Measurements from ENCODE around the gene FGGY.
"Not testable (repeated sequence)": the region's sequence is repeated elsewhere in the genome, so short reads cannot be mapped to it uniquely, and the experiment has no call there.

Gene FGGY

GRCh38 chr1:59570524-59570923 is 273.6 kb downstream of the FGGY start:
- no peak for TF ChIP-seq CTCF (IDR thresholded peaks at IDR 0.05; ENCODE audit: low read depth, low read length)
- DNase-seq (ENCODE audit: low read depth, low spot score), result peak; percentile 48
- H3K4me3 ChIP-seq (ENCODE audit: low read depth, low read length), result no peak overlapping the region
- in situ Hi-C loops (cut with HindIII; ENCODE audit: low sequenced_read_pairs), result no loop called here

- TF ChIP-seq CTCF (IDR thresholded peaks at IDR 0.05; ENCODE audit: low read depth, low read length), result peak; percentile 19
- H3K4me3 ChIP-seq (ENCODE audit: low read depth, low read length), result no peak overlapping the region
- peak; percentile 93 for DNase-seq (ENCODE audit: low read depth, low spot score)
- in situ Hi-C loops (cut with HindIII; ENCODE audit: low sequenced_read_pairs), result no loop called here
Observed at GRCh38 chr1:59574085-59574484, 277.2 kb downstream of the FGGY start.

- no peak overlapping the region for H3K4me3 ChIP-seq (ENCODE audit: low read depth, low read length)
- DNase-seq (ENCODE audit: low read depth, low spot score), result no peak
- in situ Hi-C loops (cut with HindIII; ENCODE audit: low sequenced_read_pairs), result no loop called here
- TF ChIP-seq CTCF (IDR thresholded peaks at IDR 0.05; ENCODE audit: low read depth, low read length), result no peak
Observed at GRCh38 chr1:59577774-59578173, 280.9 kb downstream of the FGGY start.

GRCh38 chr1:59579222-59579621 is 282.3 kb downstream of the FGGY start:
- no peak for TF ChIP-seq CTCF (IDR thresholded peaks at IDR 0.05; ENCODE audit: low read depth, low read length)
- no peak overlapping the region for H3K4me3 ChIP-seq (ENCODE audit: low read depth, low read length)
- no peak for DNase-seq (ENCODE audit: low read depth, low spot score)
- in situ Hi-C loops (cut with HindIII; ENCODE audit: low sequenced_read_pairs), result no loop called here

- DNase-seq (ENCODE audit: low read depth, low spot score), result no peak
- TF ChIP-seq CTCF (IDR thresholded peaks at IDR 0.05; ENCODE audit: low read depth, low read length), result no peak
- H3K4me3 ChIP-seq (ENCODE audit: low read depth, low read length), result no peak overlapping the region
- in situ Hi-C loops (cut with HindIII; ENCODE audit: low sequenced_read_pairs), result no loop called here
Observed at GRCh38 chr1:59580257-59580656, 283.4 kb downstream of the FGGY start.

GRCh38 chr1:59592410-59592809 is 295.5 kb downstream of the FGGY start:
- in situ Hi-C loops (cut with HindIII; ENCODE audit: low sequenced_read_pairs); DNase-seq (ENCODE audit: low read depth, low spot score): not testable (repeated sequence)

GRCh38 chr1:59592924-59593323 is 296.0 kb downstream of the FGGY start:
- in situ Hi-C loops (cut with HindIII; ENCODE audit: low sequenced_read_pairs), result no loop called here
- DNase-seq (ENCODE audit: low read depth, low spot score), result no peak
- no peak for TF ChIP-seq CTCF (IDR thresholded peaks at IDR 0.05; ENCODE audit: low read depth, low read length)
- no peak overlapping the region for H3K4me3 ChIP-seq (ENCODE audit: low read depth, low read length)

More at GRCh38 chr1:59592410-59592809, 295.5 kb downstream of the FGGY start:
- not testable (repeated sequence) for H3K4me3 ChIP-seq (ENCODE audit: low read depth, low read length)
